ENCODE results near the gene CRTAC1. TPM values are rescaled to one million over a fixed set of nuclear protein-coding genes. Genes with fewer than 3 reads are reported as not detected.

Gene CRTAC1
- total RNA-seq, 2 experiments from 2014 or later = not detected

- H3K4me3 Mint-ChIP-seq = no peak overlapping the region
- no peaks in the 10 kb centered on the region for H3K9me3 Mint-ChIP-seq (ENCODE audit: insufficient read depth)
- CTCF ChIA-PET = interaction anchor here (1.5 to 5.9 kb wide), 3 partner anchors 8 to 69 kb away, joined by 5 to 35 read pairs (median 31); no protein-coding TSS in a partner anchor
- peaks cover 42% of the 10 kb centered on the region for H3K4me1 Mint-ChIP-seq (ENCODE audit: low read depth)
- no peak overlapping the region for H3K27ac Mint-ChIP-seq
- no peak for ATAC-seq
- no peak for DNase-seq
- peaks cover 9% of the 10 kb centered on the region for H3K36me3 Mint-ChIP-seq (ENCODE audit: low read depth)
- no peaks in the 10 kb centered on the region for H3K27me3 Mint-ChIP-seq (ENCODE audit: low read depth)
- POLR2A ChIA-PET = interaction anchor here (0.9 to 1.1 kb wide), 2 partner anchors 12 to 67 kb away, joined by 3 read pairs; partner anchors contain the start of gene GOLGA7B
Measured at GRCh38 chr10:97861097-97861750, 169.2 kb downstream of the CRTAC1 start.

GRCh38 chr10:97858001-97858439 is 172.4 kb downstream of the CRTAC1 start:
- peak overlapping the region; percentile 22 for H3K27ac Mint-ChIP-seq
- no peaks in the 10 kb centered on the region for H3K27me3 Mint-ChIP-seq (ENCODE audit: low read depth)
- ATAC-seq (peak; percentile 89), DNase-seq (peak; percentile 55)
- POLR2A ChIA-PET = interaction anchor here (1.2 kb wide), 1 partner anchor 10 kb away, joined by 5 read pairs; no protein-coding TSS in a partner anchor
- no peak overlapping the region for H3K4me3 Mint-ChIP-seq
- H3K36me3 Mint-ChIP-seq (ENCODE audit: low read depth) = peaks cover 10% of the 10 kb centered on the region
- peaks cover 40% of the 10 kb centered on the region for H3K4me1 Mint-ChIP-seq (ENCODE audit: low read depth)
- H3K9me3 Mint-ChIP-seq (ENCODE audit: insufficient read depth) = no peaks in the 10 kb centered on the region
- CTCF ChIA-PET = interaction anchor here (1.3 to 5.0 kb wide), 2 partner anchors 11 to 63 kb away, joined by 5 to 31 read pairs; no protein-coding TSS in a partner anchor

GRCh38 chr10:97854743-97855142 is 175.7 kb downstream of the CRTAC1 start:
- H3K27ac Mint-ChIP-seq = no peak overlapping the region
- peaks cover 52% of the 10 kb centered on the region for H3K4me1 Mint-ChIP-seq (ENCODE audit: low read depth)
- H3K36me3 Mint-ChIP-seq (ENCODE audit: low read depth) = peaks cover 12% of the 10 kb centered on the region
- H3K27me3 Mint-ChIP-seq (ENCODE audit: low read depth) = no peaks in the 10 kb centered on the region
- ATAC-seq (no peak), DNase-seq (no peak)
- CTCF ChIA-PET = interaction anchor here (8.2 kb wide), 1 partner anchor 62 kb away, joined by 40 read pairs; no protein-coding TSS in a partner anchor
- H3K9me3 Mint-ChIP-seq (ENCODE audit: insufficient read depth) = no peaks in the 10 kb centered on the region
- no peak overlapping the region for H3K4me3 Mint-ChIP-seq
- POLR2A ChIA-PET = no interaction called here

- peaks cover 47% of the 10 kb centered on the region for H3K4me1 Mint-ChIP-seq (ENCODE audit: low read depth)
- H3K4me3 Mint-ChIP-seq = no peak overlapping the region
- CTCF ChIA-PET = interaction anchor here (1.3 to 8.2 kb wide), 3 partner anchors 8 to 60 kb away, joined by 5 to 45 read pairs (median 40); no protein-coding TSS in a partner anchor
- no peaks in the 10 kb centered on the region for H3K9me3 Mint-ChIP-seq (ENCODE audit: insufficient read depth)
- DNase-seq (no peak), ATAC-seq (no peak)
- POLR2A ChIA-PET = no interaction called here
- H3K36me3 Mint-ChIP-seq (ENCODE audit: low read depth) = peaks cover 10% of the 10 kb centered on the region
- H3K27ac Mint-ChIP-seq = peak overlapping the region; percentile 37
- H3K27me3 Mint-ChIP-seq (ENCODE audit: low read depth) = no peaks in the 10 kb centered on the region
Measured at GRCh38 chr10:97852840-97853405, 177.5 kb downstream of the CRTAC1 start.

GRCh38 chr10:97852277-97852676 is 178.1 kb downstream of the CRTAC1 start:
- no peaks in the 10 kb centered on the region for H3K27me3 Mint-ChIP-seq (ENCODE audit: low read depth)
- H3K27ac Mint-ChIP-seq = peak overlapping the region; percentile 0
- ChIA-PET POLR2A (no interaction called here), CTCF (interaction anchor here (1.3 to 8.2 kb wide), 3 partner anchors 9 to 60 kb away, joined by 5 to 45 read pairs (median 40); no protein-coding TSS in a partner anchor)
- ATAC-seq (no peak), DNase-seq (no peak)
- no peaks in the 10 kb centered on the region for H3K9me3 Mint-ChIP-seq (ENCODE audit: insufficient read depth)
- H3K4me1 Mint-ChIP-seq (ENCODE audit: low read depth) = peaks cover 40% of the 10 kb centered on the region
- H3K4me3 Mint-ChIP-seq = peak overlapping the region; percentile 84
- peaks cover 8% of the 10 kb centered on the region for H3K36me3 Mint-ChIP-seq (ENCODE audit: low read depth)

- Mint-ChIP-seq H3K4me3 (peak overlapping the region; percentile 84), H3K27me3 (ENCODE audit: low read depth) (no peaks in the 10 kb centered on the region), H3K27ac (peak overlapping the region; percentile 78), H3K36me3 (ENCODE audit: low read depth) (peaks cover 8% of the 10 kb centered on the region), H3K9me3 (ENCODE audit: insufficient read depth) (no peaks in the 10 kb centered on the region), H3K4me1 (ENCODE audit: low read depth) (peaks cover 37% of the 10 kb centered on the region)
- DNase-seq = peak; percentile 50
- CTCF ChIA-PET = interaction anchor here (1.1 to 8.2 kb wide), 5 partner anchors 8 to 59 kb away, joined by 3 to 45 read pairs (median 5); no protein-coding TSS in a partner anchor
- POLR2A ChIA-PET = no interaction called here
- peak; percentile 34 for ATAC-seq
Measured at GRCh38 chr10:97851341-97852001, 178.9 kb downstream of the CRTAC1 start.

GRCh38 chr10:97850446-97850845 is 180.0 kb downstream of the CRTAC1 start:
- H3K27me3 Mint-ChIP-seq (ENCODE audit: low read depth) = no peaks in the 10 kb centered on the region
- ATAC-seq = peak; percentile 25

GRCh38 chr10:97849687-97850402 is 180.6 kb downstream of the CRTAC1 start, which contains the start of gene GOLGA7B:
Gene GOLGA7B, plus strand, starts transcription at chr10:97849843. Its CDS starts 461 bp downstream, at chr10:97850304.
- DNase-seq (peak; percentile 80), ATAC-seq (peak; percentile 85)
- Mint-ChIP-seq H3K27me3 (ENCODE audit: low read depth) (no peaks in the 10 kb centered on the region), H3K27ac (peak within 1 kb of the TSS; percentile 83), H3K4me1 (ENCODE audit: low read depth) (peaks cover 37% of the 10 kb centered on the region), H3K9me3 (ENCODE audit: insufficient read depth) (no peaks in the 10 kb centered on the region), H3K36me3 (ENCODE audit: low read depth) (peaks cover 6% of the 10 kb centered on the region), H3K4me3 (peak within 1 kb of the TSS; percentile 84)
- POLR2A ChIA-PET = interaction anchor here (0.7 to 1.4 kb wide), 6 partner anchors 11 to 54 kb away, joined by 3 to 4 read pairs (median 3); no protein-coding TSS in a partner anchor
- CTCF ChIA-PET = interaction anchor here (0.7 to 8.2 kb wide), 8 partner anchors 19 to 141 kb away, joined by 3 to 45 read pairs (median 4); no protein-coding TSS in a partner anchor

More at GRCh38 chr10:97850446-97850845, 180.0 kb downstream of the CRTAC1 start:
- ChIA-PET CTCF (interaction anchor here (1.1 to 8.2 kb wide), 4 partner anchors 9 to 58 kb away, joined by 3 to 45 read pairs (median 22); no protein-coding TSS in a partner anchor), POLR2A (interaction anchor here (0.8 to 1.4 kb wide), 3 partner anchors 23 to 78 kb away, joined by 3 to 4 read pairs (median 4); no protein-coding TSS in a partner anchor)
- peaks cover 37% of the 10 kb centered on the region for H3K4me1 Mint-ChIP-seq (ENCODE audit: low read depth)
- H3K9me3 Mint-ChIP-seq (ENCODE audit: insufficient read depth) = no peaks in the 10 kb centered on the region
- peak; percentile 52 for DNase-seq
- peaks cover 8% of the 10 kb centered on the region for H3K36me3 Mint-ChIP-seq (ENCODE audit: low read depth)
- peak overlapping the region; percentile 78 for H3K27ac Mint-ChIP-seq
- peak overlapping the region; percentile 84 for H3K4me3 Mint-ChIP-seq

GRCh38 chr10:97849103-97849686 is 181.2 kb downstream of the CRTAC1 start:
- Mint-ChIP-seq H3K27ac (peak overlapping the region; percentile 83), H3K9me3 (ENCODE audit: insufficient read depth) (no peaks in the 10 kb centered on the region), H3K4me1 (ENCODE audit: low read depth) (peaks cover 37% of the 10 kb centered on the region), H3K4me3 (peak overlapping the region; percentile 78), H3K27me3 (ENCODE audit: low read depth) (no peaks in the 10 kb centered on the region), H3K36me3 (ENCODE audit: low read depth) (peaks cover 6% of the 10 kb centered on the region)
- ChIA-PET POLR2A (interaction anchor here (0.6 to 1.4 kb wide), 7 partner anchors 10 to 75 kb away, joined by 3 to 4 read pairs (median 3); no protein-coding TSS in a partner anchor), CTCF (interaction anchor here (0.7 to 8.2 kb wide), 7 partner anchors 20 to 140 kb away, joined by 3 to 45 read pairs (median 3); no protein-coding TSS in a partner anchor)
- DNase-seq (no peak), ATAC-seq (peak; percentile 32)

- no peak overlapping the region for H3K4me3 Mint-ChIP-seq
- peaks cover 29% of the 10 kb centered on the region for H3K4me1 Mint-ChIP-seq (ENCODE audit: low read depth)
- no peaks in the 10 kb centered on the region for H3K36me3 Mint-ChIP-seq (ENCODE audit: low read depth)
- POLR2A ChIA-PET = no interaction called here
- CTCF ChIA-PET = no interaction called here
- ATAC-seq (no peak), DNase-seq (no peak)
- H3K27ac Mint-ChIP-seq = no peak overlapping the region
- no peaks in the 10 kb centered on the region for H3K9me3 Mint-ChIP-seq (ENCODE audit: insufficient read depth)
- H3K27me3 Mint-ChIP-seq (ENCODE audit: low read depth) = peaks cover 4% of the 10 kb centered on the region
Measured at GRCh38 chr10:97844678-97845077, 185.7 kb downstream of the CRTAC1 start.

Measured in activated CD8-positive, alpha-beta T cell treated with anti-CD3 and anti-CD28 coated beads, Interleukin-2, amount 10 ng/mL, durations not matched to agents 7 days and 5 days (primary cell).